ENCODE results near the gene HOXA9.

Gene HOXA9

GRCh38 chr7:27188386-27189294, 23.3 kb upstream of the HOXA9 start:
- DNase-seq (ENCODE audit: low spot score), result no peak

GRCh38 chr7:27187475-27188385, 22.4 kb upstream of the HOXA9 start:
- DNase-seq (ENCODE audit: low spot score), result no peak

GRCh38 chr7:27186668-27187474, 21.5 kb upstream of the HOXA9 start:
- no peak for DNase-seq (ENCODE audit: low spot score)

DNA sequence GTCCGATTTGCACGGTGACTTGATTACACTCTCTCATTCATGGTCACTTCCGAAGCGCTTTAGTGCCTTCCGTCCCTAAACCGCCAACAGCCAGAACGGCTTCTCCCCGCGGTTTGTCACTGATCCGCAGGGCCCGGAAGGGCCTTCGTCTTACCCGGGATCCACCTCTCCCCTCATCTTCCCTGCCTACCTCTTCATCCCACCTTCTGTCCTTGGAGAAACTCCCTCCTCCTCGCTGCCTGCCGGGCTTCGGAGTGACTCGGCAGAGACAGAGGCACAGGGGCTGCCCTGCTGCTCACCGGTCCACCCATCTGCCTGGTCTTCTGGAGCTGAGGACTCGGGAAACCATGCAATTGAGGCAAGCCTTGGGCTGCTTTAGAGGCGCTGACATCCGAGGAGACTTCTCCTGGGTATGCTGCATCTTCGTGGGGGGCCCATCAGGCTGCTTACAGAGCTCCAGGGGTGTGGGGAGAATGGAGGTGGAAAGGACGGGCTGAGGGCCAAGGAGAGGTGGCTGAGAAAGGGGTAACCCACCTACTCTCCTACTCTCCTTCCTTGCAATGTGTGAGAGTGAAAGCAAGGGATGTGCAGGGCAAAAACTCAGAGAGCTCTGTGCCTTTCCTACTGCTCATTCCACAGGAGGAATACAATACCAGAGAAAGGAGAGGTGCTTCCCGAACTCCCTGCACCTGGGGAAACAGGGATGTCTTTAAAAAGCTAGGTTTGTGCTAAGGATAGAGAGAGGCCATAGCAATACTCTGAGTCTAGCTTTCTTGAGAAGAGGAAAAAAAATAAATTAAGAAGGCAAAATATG, 20.7 kb upstream of the HOXA9 start:
- no peak for DNase-seq (ENCODE audit: low spot score)

GRCh38 chr7:27185013-27185853, 19.9 kb upstream of the HOXA9 start, which contains the start of gene HOXA11:
Gene HOXA11, minus strand, starts transcription at chr7:27185232. Its CDS starts 88 bp downstream, at chr7:27185144.
- DNase-seq (ENCODE audit: low spot score), result no peak

- DNase-seq (ENCODE audit: low spot score), result no peak
Measured at GRCh38 chr7:27184337-27185012, 19.1 kb upstream of the HOXA9 start.

DNA sequence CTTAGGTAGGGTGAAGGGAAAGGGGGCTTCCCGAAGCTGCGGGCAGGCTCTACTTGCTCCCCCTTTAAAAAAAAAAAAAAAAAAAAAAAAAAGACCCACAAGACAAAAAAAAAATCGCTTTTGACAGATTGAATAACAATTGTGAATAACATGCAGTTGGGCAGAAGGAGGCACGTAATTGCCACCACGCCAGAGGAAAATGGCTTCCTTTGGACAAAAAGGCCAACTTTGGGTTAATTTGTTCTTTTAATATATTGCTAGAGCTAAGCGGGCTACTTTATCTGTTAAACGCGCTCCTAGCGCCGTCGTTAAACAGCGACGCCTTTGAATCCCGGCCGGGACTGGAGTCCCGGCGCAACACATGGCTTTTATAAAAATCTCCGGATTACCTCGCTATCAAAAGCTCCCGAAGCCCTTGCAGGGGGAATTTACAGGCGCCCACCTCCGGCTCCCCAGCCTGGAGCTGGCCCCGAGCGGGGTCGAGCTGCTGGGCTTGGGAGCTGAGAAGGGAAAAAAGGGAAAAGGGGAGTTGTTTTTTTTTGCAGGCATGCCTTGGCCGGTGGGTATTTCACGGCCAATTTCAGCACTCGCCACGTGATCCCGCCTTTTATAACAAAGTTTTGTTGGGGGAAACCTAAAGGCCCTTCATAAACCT, 18.5 kb upstream of the HOXA9 start:
- DNase-seq (ENCODE audit: low spot score), result no peak

- DNase-seq (ENCODE audit: low spot score), result no peak
Measured at GRCh38 chr7:27182861-27183681, 17.7 kb upstream of the HOXA9 start.

GRCh38 chr7:27182285-27182841, 17.0 kb upstream of the HOXA9 start:
- no peak for DNase-seq (ENCODE audit: low spot score)

DNA sequence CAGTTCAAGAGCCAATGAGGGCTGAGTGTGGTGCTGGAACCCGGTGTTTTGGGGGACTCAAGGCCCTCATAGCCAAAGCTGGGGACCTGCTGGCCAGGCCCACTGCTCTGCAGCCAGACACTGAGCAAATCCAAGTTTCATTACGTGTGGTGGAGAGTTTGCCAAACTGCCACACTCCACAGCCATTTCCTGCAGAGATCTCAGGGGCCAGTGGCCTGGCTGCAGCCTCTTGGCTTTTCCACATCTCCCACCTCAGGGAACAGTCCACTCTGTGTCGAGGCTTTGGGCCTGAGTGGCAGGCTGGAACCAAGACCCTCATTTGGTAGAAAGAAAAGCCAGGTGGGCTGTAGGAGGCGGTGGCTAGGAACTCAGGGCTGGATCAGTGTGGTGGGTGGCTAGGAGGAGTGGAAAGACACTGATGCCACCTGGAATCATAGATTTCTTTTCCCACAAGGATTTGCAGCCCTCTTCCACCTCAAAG, 16.5 kb upstream of the HOXA9 start:
- DNase-seq (ENCODE audit: low spot score), result no peak

GRCh38 chr7:27180431-27181420, 15.4 kb upstream of the HOXA9 start:
- DNase-seq (ENCODE audit: low spot score), result no peak

GRCh38 chr7:27179503-27180430, 14.4 kb upstream of the HOXA9 start:
- DNase-seq (ENCODE audit: low spot score), result no peak

- no peak for DNase-seq (ENCODE audit: low spot score)
Measured at GRCh38 chr7:27179030-27179429, 13.7 kb upstream of the HOXA9 start.

DNA sequence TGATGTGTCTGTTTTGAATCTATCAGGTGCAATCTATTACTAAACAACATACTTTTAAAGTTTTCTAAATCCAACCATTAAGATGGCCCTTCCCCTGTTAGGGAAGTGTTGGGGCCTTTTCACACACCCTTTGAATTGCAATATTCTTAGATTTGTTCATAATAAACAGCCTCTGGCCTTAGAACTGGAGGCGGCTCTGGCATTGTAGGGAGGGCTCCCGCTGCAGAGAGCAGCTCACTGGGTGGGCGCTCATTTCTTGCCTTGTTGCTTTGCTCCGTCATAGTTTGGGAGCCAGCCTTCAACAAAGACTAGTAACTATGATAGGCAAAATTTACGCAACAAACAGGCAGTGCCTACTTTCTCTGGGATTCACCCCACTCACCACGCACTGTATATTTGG, 13.0 kb upstream of the HOXA9 start:
- DNase-seq (ENCODE audit: low spot score), result no peak

- no peak for DNase-seq (ENCODE audit: low spot score)
Measured at GRCh38 chr7:27177795-27178320, 12.5 kb upstream of the HOXA9 start.

All from ecto neural progenitor cell (in vitro differentiated cells).